Measurements from ENCODE around the gene SERPINA10. TPM values are rescaled to one million over a fixed set of nuclear protein-coding genes. Genes with fewer than 3 reads are reported as not detected.

Gene SERPINA10
- total and polyA plus RNA-seq, 10 of the 15 experiments (the other 5 are each of a cell fraction or from before 2014, with no cell fraction given): not detected

GRCh38 chr14:94334872-94335271 is 41.8 kb upstream of the SERPINA10 start (continued):
- TF ChIP-seq, protein P1, sequence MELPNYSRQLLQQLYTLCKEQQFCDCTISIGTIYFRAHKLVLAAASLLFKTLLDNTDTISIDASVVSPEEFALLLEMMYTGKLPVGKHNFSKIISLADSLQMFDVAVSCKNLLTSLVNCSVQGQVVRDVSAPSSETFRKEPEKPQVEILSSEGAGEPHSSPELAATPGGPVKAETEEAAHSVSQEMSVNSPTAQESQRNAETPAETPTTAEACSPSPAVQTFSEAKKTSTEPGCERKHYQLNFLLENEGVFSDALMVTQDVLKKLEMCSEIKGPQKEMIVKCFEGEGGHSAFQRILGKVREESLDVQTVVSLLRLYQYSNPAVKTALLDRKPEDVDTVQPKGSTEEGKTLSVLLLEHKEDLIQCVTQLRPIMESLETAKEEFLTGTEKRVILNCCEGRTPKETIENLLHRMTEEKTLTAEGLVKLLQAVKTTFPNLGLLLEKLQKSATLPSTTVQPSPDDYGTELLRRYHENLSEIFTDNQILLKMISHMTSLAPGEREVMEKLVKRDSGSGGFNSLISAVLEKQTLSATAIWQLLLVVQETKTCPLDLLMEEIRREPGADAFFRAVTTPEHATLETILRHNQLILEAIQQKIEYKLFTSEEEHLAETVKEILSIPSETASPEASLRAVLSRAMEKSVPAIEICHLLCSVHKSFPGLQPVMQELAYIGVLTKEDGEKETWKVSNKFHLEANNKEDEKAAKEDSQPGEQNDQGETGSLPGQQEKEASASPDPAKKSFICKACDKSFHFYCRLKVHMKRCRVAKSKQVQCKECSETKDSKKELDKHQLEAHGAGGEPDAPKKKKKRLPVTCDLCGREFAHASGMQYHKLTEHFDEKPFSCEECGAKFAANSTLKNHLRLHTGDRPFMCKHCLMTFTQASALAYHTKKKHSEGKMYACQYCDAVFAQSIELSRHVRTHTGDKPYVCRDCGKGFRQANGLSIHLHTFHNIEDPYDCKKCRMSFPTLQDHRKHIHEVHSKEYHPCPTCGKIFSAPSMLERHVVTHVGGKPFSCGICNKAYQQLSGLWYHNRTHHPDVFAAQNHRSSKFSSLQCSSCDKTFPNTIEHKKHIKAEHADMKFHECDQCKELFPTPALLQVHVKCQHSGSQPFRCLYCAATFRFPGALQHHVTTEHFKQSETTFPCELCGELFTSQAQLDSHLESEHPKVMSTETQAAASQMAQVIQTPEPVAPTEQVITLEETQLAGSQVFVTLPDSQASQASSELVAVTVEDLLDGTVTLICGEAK (IDR thresholded peaks at IDR 0.05; ENCODE audit: borderline replicate concordance): no peak
- no peak for TF ChIP-seq TCF7 (IDR thresholded peaks at IDR 0.05; ENCODE audit: borderline replicate concordance)
- no peak for TF ChIP-seq ATF7 (IDR thresholded peaks at IDR 0.05; ENCODE audit: low read depth)
- no peak for TF ChIP-seq SUPT20H (IDR thresholded peaks at IDR 0.05; ENCODE audit: borderline replicate concordance, control insufficient read depth, low read depth, low read length)
- TF ChIP-seq SMAD5 (IDR thresholded peaks at IDR 0.05; ENCODE audit: low read depth): no peak
- TF ChIP-seq CEBPB (IDR thresholded peaks at IDR 0.05; ENCODE audit: borderline replicate concordance in 1 of 2, low read depth in 2 of 2, low read length in 2 of 2): no peak
- no peak for TF ChIP-seq IKZF1 (conservative IDR thresholded peaks at IDR 0.05)
- no peak for TF ChIP-seq CREM (IDR thresholded peaks at IDR 0.05; ENCODE audit: low read depth)

GRCh38 chr14:94332587-94332986 is 39.5 kb upstream of the SERPINA10 start:
- SMC1A ChIA-PET (ENCODE audit: uncharacterized antibody, unreplicated experiment): no interaction called here
- Histone ChIP-seq H3K36me3 (ENCODE audit: control insufficient read depth in 2 of 2, insufficient read depth in 2 of 2, low read length in 1 of 2) (no peaks in the 10 kb centered on the region), H3K4me3 (no peak overlapping the region), H3K27ac (ENCODE audit: control insufficient read depth, insufficient read depth) (no peak overlapping the region), H3K4me2 (ENCODE audit: control insufficient read depth, insufficient read depth) (no peak overlapping the region), H3K9me3 (replicated peaks; ENCODE audit: control insufficient read depth, insufficient read depth, low read length) (no peaks in the 10 kb centered on the region), H4K20me1 (ENCODE audit: control insufficient read depth, insufficient read depth) (no peaks in the 10 kb centered on the region), H3K27me3 (replicated peaks in 1 of 2; ENCODE audit: control insufficient read depth in 2 of 2, insufficient read depth in 2 of 2, low read length in 1 of 2) (no peaks in the 10 kb centered on the region), H3K9ac (ENCODE audit: control insufficient read depth, insufficient read depth, low read length) (no peak overlapping the region), H2AFZ (ENCODE audit: control insufficient read depth, low read depth, low read length) (no peak overlapping the region), H3K4me1 (ENCODE audit: control insufficient read depth, insufficient read depth, low read length) (no peaks in the 10 kb centered on the region), H3K79me2 (ENCODE audit: control insufficient read depth, insufficient read depth, low read length) (no peaks in the 10 kb centered on the region)
- no peak for DNase-seq (ENCODE audit: low read depth, low spot score)
- ATAC-seq: no peak
- CTCF ChIA-PET: no interaction called here
- intact Hi-C loops (cut with micrococcal nuclease; ENCODE audit: unreplicated experiment): no loop called here
- POLR2A ChIA-PET: no interaction called here
- no peak for FAIRE-seq
- RAD21 ChIA-PET (ENCODE audit: unreplicated experiment): no interaction called here
- no TSS peak for BruUV-seq (replicated peaks)
- in situ Hi-C loops (cut with MboI): no loop called here
- TF ChIP-seq HDAC6 (IDR thresholded peaks at IDR 0.05; ENCODE audit: unreplicated experiment) (no peak), ZNF687 (IDR thresholded peaks at IDR 0.05) (no peak), NFIC (IDR thresholded peaks at IDR 0.05; ENCODE audit: low read depth, low read length) (no peak), PRDM15 (CRISPR knock-in tag; IDR thresholded peaks at IDR 0.05) (no peak), RELA (IDR thresholded peaks at IDR 0.05; ENCODE audit: borderline replicate concordance, partially characterized antibody) (no peak)

All from GM12878 (cell line).